ENCODE results near the gene IFRD2. TPM values are rescaled to one million over a fixed set of nuclear protein-coding genes. Genes with fewer than 3 reads are reported as not detected.

Gene IFRD2
- total and polyA plus RNA-seq, 2 of the 13 experiments (the other 11 are each of a cell fraction or from before 2014, with no cell fraction given) = 32.8 to 96.1 TPM

- TF ChIP-seq ZNF292 (CRISPR knock-in tag; IDR thresholded peaks at IDR 0.05; ENCODE audit: borderline replicate concordance, low read depth) (no peak), ZMYM2 (CRISPR knock-in tag; IDR thresholded peaks at IDR 0.05) (peak; percentile 34; the same call in 1 of the 2 replicates), ZBTB25 (CRISPR knock-in tag; IDR thresholded peaks at IDR 0.05) (peak; percentile 88; the same call in 1 of the 2 replicates), KLF6 (CRISPR knock-in tag; IDR thresholded peaks at IDR 0.05) (peak; percentile 85), KAT2B (IDR thresholded peaks at IDR 0.05; ENCODE audit: borderline replicate concordance, low read depth, low read length) (no peak), ZNF33A (CRISPR knock-in tag; IDR thresholded peaks at IDR 0.05; ENCODE audit: borderline replicate concordance) (no peak), HMGXB3 (CRISPR knock-in tag; IDR thresholded peaks at IDR 0.05; ENCODE audit: borderline replicate concordance) (no peak; the same call in 1 of the 2 replicates), ZEB1 (IDR thresholded peaks at IDR 0.05; ENCODE audit: insufficient replicate concordance, low read depth) (no peak), HHEX (CRISPR knock-in tag; IDR thresholded peaks at IDR 0.05) (no peak), CREB3 (CRISPR knock-in tag; IDR thresholded peaks at IDR 0.05) (no peak; the same call in 1 of the 2 replicates), HDAC2 (CRISPR knock-in tag; IDR thresholded peaks at IDR 0.05) (peak; percentile 85), DBP (CRISPR knock-in tag; IDR thresholded peaks at IDR 0.05; ENCODE audit: not compliant biosample characterization) (no peak), ZKSCAN8 (CRISPR knock-in tag; IDR thresholded peaks at IDR 0.05; ENCODE audit: borderline replicate concordance) (peak; percentile 22; the same call in 1 of the 2 replicates), FOXP1 (IDR thresholded peaks at IDR 0.05) (no peak), FOXP1 (CRISPR knock-in tag; IDR thresholded peaks at IDR 0.05) (no peak; the same call in 1 of the 2 replicates), TSC22D2 (CRISPR knock-in tag; IDR thresholded peaks at IDR 0.05; ENCODE audit: borderline replicate concordance) (peak; percentile 51; the same call in 1 of the 2 replicates), TRIM24 (CRISPR knock-in tag; IDR thresholded peaks at IDR 0.05) (no peak), MBNL3 (CRISPR knock-in tag; conservative IDR thresholded peaks at IDR 0.05) (no peak), SRSF4 (IDR thresholded peaks at IDR 0.05; ENCODE audit: low read depth, low read length, poor library complexity, severe bottlenecking) (no peak), TEAD3 (CRISPR knock-in tag; optimal IDR thresholded peaks at IDR 0.05; ENCODE audit: borderline replicate concordance) (peak; percentile 8), HOXA3 (CRISPR knock-in tag; IDR thresholded peaks at IDR 0.05) (peak; percentile 83)
These were observed 31.9 kb downstream of the IFRD2 start (continued) for GRCh38 chr3:50260027-50260941.

All from HepG2 (cell line).